HG03457 (cell line): Measurements from ENCODE around the gene MAD1L1.

Experiments
- ATAC-seq: cut with Tn5 transposase; IDR thresholded peaks from one replicate; pipeline ENCODE4 v1.9.1; 2021; ENCODE audit warnings: moderate number of reproducible peaks; ENCODE audit not compliant: unreplicated experiment

The MAD1L1 gene

DNA sequence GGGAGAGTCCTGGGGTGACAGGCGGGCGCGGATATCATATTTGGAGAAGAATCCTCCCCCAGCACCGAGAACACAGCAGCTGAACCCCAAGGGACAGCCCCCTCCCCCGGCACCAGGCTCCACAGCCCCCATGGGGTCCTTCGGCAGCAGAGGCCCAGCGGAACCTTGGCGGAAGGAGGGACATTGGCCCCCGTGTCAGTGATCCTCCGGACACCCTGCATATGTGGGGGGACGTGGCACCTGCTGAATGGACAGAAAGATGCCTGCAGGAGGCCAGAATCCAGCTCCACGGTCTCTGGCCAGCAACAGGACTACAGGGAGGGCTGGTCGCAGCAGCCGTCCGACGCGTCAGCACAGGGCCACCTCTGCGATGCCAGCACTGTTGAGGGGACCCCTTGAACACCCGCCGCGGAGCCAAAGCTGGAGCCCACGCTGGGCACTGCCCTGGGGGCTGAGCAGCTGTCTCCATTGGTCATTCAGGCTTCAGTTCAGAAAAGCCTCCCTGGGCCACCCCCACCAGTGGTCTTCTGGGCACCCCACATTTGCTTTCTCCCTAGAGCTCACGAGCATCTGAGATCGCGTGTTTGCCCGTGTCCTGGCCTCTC, 322.6 kb downstream of the MAD1L1 start:
- ATAC-seq, result no peak

DNA sequence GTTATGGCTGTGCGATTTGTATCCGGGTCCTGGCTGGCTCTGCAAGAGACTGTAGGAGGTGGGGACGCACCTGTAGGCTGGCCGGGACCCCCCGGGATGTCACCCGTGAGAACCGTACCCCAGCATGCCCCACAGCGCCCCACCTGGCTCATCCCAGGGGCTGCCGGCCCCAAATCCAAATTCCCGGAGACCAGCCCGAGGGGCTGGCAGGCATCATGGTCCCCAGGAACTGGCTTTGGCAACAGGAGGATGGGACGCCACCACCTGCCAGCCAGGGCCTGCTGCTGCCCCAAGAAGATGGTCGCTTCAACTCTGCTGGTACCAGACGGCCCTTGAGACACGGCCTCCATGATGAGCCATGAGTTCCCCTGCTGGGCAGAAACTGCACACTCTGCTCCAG, 323.3 kb downstream of the MAD1L1 start:
- no peak for ATAC-seq

DNA sequence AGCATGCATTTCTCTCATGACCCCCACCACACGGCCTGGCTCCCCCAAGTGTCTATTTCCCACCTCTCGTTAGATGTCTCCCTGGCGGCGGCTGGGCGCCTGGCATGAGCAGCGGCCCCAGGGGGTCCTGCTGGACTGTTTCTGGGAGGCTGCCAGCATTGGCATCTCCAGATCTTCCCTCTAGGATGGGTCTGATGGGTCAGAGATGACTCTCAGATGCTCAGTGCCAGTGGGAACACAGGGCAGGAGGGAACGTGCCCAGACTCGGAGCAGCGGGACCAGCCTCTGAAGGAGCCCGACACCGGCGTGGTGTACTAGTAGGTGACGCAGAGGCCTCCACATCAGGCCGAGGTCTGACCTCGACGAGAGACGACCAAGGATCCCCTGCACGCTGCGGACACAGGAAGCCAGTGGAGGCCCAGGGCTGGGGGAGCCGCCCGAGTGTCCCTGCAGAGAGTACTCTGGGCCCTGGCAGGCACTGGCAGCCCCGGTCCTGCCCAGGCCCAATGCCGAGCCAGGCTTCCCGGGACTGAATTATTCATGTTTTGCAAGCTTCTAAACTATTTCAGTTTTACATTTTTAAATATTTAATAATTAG, 323.8 kb downstream of the MAD1L1 start:
- no peak for ATAC-seq

DNA sequence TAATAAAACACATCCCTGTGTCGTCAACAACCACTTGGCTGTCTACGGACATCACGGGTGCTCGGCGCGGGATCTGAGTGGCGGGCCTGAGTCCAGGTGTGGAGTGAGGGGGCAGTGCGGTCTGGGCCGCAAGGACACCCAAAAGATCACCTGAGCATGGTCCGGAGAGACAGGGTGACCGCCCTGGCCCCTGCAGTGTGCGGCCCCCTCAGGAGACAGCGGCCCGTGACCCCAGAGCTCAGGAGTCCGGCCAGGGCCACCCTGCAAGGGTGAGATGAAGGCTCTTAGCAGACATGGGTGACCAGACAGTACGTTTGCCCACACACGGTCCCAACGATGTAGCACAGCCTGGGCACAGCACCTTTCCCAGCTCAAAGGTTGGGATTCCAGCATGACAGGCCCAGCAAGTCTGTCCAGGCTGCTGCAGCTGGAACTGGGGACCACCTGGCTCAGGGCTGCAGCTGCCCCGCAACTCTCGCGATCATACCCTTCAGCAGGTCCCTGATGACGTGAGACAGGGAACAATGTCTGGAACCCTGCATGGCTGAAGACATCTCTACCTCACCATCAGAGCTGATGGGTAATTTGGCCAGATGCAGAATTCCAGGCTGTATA, 324.9 kb downstream of the MAD1L1 start:
- no peak for ATAC-seq

DNA sequence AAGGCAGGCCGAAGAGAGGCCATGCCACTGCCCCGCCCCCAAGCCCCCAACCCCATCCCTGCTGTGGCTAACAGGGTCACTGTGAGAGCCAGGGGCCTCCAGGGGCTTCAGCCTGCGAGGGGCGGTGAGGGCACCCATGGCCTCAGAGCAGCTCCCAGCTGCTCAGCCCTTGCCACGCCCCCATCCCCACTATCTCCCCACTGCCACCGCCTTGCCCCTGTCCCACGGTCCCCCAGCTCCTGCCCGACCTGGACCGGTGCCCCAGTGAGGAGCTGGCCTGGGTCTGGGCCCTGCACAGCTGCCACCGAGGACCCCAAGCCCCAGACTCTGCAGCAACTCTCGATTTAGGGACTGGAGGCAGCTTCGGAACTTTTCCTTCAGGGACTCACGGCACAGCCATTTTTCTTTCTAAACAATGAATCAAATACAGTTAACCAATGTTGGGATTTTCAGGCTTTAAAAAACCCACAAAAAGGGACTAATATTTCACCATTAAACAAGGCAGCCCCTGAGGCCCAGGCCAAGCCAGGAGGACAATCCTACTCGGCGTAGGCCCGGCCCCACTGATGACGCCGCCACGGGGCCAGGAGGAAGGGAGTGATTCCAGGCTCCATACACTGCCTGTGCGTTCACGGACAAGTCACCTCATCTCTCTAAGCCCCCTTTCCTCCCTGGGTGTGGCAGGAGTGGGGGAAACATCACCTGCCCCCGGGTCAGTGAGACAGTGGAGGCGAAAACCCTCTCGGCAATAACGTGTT, 325.6 kb downstream of the MAD1L1 start:
- ATAC-seq, result no peak

DNA sequence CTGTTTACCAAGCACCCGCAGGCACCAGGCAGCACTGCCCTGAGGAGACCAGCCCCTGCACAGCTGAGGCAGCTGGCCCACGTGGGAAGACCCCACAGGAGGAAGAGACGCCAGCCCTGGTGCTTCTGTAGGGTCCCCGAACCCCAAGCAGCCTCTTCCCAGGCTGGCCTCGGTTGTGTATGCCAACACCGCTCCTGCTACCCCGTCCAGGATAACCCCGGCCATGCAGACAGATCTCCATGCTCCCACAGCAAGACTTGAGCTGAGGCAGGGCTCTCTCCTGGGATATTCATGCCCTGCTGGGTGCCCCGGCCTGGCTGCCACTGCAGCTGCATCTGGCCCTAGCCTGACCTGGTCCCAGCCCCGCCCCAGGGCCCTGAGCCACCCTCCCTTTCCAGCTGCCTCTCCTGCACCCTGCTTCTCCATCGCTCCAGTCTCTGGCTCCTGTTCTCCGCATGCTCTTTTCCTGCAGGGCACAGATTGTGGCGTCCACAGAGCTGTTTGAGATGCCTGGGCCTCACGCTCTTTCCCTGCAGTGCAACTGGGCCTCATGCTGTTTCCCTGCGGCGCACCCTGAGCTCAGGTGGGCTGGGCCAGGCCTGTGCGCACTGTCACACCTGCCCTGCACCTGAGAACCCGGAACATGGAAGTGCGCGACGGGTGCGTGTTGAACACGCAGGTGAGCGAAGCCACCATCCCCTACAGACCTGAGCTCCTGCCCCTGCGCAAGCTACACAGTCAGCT, 326.5 kb downstream of the MAD1L1 start:
- ATAC-seq, result no peak

DNA sequence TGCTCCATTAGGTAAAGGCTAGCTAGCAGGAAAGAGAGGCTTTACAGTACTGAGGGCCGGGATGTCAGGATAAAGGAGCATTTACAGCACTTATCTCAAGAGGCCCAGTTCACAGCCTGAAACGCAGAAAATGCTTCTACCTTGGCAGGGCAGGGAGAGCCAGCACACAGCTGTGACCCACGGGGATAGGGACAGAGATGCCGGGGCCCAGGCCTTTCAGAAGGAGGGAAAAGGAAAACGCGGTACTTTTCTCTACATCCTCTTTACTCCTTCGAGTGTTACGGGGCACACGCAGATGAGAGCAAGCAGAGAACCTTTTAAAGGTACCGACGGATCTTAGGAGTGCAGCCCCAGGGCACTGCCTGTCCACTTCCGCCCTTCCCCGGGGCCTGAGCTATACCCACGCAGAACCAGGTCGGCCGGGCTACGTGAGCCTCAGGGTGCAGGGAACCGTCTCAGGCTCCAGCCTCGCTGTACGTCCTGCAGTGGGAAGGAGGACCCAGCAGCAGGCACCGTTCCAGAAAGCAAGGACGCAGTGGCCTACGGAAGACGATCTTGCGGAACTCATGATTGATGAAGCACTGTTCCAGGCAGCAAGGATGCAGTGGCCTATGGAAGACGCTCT, 330.4 kb downstream of the MAD1L1 start:
- ATAC-seq, result no peak

DNA sequence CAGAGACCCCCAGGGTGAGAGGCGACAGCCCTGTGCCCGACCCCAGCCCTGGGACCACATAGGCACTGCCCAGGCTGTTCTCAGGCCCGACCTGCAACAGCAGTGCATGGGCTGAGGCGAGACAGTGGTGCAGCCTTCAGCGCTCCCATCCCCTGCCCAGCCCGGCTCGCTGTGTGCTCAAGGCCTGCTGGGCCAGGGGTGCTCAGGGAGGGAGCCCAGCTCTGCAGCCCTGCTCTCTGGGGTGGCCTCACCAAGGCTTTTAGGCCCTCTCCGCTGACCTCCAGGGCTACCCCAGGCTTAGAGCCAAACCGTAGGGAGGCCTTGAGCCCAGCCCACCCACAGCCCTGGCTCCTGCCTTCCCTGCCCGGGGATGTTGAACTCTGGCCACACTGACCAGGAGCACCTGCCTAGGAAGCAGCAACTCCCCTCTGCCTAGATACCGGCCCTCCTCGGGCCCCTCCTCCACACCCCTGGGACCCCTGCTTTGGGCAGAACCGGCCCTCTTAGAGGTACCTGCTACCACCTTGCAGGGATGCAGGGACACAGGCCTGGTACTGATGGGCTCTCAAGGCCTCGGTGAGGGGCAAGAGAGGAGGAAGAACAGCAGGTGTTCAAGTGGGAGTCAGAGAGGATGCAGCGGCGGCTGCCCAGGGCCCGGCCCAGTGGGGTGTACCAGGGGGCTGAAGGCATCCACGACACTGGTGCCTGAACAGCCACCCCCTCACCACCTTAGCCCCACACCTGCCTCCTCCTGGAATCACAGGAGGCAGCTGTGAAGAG, 331.1 kb downstream of the MAD1L1 start:
- no peak for ATAC-seq

DNA sequence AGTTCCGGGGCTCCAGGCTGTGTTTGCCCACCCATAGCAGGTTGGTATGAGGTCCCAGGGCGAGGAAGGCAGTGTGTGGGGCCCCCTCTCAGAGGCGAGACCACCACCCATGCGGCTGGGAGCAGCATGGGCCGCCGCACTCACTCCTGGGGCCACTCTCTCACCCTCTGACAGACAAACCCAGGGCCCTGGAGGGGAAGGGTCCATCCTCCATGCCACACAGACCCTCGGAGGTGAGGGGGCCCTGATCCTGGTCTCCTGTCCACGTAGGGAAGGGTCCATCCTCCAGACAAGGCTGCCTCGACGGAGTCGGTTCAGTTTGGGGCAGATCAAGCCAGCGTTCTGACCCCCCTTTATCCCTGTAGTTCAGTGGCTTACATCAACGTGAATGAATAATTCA, 331.9 kb downstream of the MAD1L1 start:
- no peak for ATAC-seq

DNA sequence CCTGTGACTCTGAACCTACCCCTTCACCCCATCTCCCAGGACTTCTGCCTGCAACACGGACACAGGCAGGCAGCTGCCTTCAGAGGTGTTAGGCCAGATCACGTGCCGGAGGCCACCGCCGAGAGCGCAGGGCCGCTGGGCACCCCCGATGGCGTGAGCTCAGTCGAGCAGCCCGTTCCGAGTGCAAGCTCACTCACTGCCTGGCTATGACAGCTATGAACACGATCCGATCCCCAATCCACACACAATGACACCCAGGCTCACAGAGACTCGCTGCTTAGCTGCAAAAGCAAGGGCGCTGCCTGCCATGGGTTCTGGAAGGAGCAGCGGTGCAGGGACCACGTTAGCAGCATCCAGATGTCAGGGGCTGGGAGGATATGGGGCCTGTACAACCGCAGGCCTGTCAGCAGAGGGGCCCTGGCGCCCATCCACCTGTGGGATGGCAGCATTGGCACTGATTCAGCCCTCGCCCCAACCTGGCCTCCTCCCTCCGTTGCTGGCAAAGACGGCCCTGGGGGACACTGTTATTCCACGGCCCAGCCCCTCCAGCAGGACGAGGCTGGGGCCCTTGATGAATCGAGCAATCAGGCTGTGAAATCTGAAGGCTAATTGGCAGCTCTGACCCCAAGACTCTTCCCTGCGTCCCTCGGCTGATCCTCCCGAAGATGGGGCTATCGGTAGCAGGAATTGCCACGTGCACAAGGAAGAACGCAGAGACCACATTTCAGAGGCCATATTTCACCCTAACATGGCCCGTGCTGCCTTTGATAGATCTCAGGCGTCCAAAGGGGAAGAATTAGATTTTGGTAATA, 332.6 kb downstream of the MAD1L1 start:
- ATAC-seq, result no peak

DNA sequence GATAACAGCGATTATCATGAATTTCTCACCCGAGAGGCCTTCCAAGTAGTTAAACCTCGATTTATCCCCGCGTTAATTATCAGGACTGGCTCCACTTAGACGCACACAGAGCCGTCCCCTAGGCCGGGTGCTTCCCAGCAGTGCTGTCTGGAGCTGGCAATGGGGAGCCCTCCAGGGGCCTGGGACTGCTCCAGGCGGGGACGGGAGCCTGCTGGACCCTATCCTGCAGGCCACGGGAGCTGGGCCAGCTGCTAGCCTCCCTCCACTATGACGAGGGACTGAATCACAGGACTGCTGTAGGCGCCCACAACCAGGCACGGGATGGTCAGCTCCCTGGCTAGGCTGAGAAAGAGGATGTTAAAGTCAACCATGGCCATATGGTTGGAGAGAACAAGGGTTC, 333.5 kb downstream of the MAD1L1 start:
- no peak for ATAC-seq

DNA sequence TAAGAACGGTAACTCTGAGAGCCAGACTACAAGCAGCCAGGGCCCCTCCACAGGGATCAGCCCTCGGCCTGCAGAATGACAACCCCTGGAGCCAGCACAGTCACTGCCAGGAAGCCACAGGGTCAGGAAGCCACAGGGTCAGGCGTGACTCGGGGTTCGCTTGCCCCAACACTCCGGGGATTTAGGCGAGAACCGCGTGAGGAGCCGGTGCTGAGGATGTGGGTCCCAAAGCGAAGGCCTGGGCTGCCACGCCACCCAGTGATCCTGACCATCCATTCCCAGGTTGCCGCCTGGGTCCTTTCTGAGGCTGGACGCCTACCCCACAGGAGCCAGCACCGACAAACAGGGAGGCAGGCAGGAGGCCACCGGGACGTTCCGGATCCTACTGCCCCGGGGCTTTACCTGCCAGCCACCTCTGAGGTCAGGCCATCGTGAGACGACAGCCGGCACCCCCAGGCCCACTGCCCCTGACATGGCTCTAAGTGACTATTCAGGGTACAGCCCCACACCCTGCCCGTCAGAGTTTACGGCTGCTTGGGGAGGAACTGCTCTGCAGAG, 334.0 kb downstream of the MAD1L1 start:
- ATAC-seq, result no peak

DNA sequence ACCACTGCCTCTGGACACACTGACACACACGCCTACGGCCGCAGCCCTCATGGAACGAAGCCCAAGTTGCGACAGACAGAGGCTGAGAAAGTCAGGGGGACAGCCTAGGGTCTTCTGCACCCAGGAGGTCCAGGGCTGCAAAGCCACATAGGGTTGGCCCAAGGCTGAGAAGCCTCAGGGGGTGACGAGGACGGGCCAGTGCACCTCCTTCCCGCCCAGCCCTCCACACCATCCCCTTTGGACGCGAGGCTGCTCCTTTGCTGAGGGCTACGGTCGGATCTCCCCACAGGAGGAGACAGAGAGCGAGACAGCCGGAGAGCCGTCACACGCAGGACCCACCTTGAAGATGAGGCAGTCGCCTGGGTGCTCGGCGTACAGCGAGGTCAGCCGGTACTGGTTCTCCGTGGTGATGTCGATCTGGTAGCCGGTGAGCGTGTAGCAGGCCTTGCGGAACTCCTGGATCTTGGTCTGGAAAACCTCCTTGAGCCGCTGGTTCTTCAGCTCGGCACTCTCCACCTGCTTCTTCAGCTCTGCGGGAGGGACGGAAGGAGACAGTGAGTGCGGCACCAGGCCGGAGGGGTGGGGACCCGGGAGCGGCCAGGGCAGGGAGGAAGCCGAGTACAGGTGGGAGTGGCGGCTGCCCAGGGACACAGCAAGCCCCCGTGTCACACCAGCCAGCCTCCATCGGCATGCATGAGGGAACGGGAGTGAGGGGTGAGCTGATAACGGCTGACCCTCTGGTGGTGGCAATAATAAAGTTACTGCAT, 334.7 kb downstream of the MAD1L1 start:
- no peak for ATAC-seq

DNA sequence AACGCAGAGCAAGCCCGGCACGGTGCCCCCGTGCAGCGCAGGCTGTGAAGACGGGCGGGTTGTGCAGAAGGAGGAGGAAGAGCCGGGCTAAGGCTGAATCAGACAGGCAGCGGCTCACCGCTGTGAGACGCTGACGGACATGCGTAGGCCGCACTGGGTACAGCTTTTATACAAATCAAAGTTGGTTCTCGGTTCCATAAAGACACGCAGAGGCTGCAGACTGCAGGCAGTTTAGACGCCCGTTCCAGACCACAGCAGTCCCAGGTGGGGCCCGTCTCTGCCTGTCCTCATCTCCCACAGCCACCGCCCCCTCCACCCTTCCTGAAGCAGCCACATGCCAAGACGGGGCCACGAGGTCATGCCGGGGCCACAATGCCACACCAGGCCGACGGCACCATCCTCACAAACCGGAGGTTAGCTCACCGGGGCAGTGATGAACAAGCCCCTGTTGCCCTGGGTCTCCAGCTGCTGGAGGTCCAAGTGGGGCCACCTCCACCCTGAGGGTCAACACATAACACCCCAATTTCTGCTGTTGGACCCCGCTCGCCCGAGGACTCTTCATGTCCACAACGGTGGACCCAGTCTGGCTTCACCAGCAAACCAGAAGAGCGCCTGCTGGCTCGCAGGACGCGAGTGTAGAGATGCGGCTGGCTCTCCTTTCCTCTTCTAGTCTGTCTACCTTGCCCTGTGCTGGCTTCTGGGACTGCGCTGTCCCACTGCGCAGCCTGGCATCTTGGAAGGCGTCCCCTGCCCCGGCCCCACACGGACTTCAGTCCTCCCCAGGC, 335.5 kb downstream of the MAD1L1 start:
- ATAC-seq, result no peak

DNA sequence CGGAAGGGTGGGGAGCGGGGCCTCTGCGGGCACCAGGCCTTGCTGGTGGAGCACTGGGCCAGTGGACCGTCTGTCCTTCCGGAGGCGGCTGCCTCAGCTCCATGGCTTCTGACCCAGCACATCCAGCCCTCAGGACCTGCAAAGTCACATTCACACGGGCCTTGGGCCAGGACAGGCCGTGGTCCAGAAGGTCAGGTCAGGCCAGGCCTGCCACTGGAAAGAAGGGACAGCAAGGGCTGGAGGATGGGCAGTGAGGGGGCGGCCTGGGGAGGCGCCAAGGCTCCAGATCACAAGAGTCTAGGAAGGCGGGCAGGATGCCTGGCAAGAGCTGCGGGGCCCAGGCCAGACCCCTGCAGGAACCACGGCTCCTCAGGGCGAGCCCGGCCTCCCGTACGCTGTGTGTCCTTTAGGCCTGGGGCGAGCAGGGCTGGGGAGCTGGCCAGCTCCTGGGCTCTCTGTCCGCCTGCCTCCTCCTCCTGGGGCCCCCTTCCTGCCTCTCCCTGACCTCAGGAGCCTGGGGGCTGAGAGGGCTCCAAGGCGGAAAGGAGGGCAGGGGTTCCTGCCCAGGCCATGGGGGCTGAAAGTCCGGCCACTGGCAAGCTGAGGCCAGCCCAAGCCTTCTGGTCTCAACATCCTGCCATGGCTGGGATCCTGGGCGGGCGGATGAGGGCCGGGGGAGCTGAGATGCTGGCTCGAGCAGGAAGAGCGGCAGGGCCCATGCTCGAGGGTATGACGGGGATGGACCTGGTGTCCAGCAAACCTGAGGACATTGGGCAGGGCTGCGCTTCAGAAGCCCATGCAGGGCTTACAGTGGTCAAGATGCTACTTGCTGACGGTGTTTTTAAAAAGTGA, 336.9 kb downstream of the MAD1L1 start:
- ATAC-seq, result no peak

DNA sequence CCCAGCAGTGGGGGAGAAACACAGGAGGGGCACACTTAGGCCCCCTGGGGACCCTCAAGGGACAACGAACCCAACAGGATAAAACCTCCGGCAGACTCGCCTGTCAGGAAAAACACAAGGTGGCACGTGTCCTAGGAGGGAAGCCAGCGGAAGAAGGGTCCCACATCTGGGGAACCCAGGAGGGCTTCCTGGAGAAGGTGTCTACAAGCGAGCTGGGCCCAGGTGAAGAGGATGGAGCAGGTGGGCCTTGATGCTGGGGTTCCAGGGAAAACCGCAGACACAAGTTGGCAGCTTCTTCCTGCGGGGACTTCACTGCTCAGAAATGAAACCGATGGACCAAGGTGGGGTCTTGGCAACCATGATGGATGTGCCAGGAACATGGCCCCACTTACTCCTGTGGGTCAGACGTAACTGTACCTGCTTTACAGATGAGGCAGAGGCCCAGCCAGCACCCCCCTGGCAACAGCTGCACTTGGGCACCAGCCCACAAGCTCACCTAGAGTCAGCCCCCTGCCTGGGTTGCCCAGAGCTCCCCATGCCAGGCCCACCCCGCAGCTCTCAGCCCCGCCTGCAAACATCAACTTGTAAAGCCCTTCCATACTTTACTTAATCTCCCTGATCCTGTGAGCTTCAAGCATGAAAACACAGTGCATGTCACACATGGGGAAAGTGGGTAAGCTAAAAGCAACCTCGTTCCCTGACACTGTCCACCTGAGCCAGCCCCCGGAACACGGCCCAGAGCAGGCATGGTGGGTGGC, 337.7 kb downstream of the MAD1L1 start:
- no peak for ATAC-seq
